Measurements from ENCODE around the gene CADPS2.

DNA sequence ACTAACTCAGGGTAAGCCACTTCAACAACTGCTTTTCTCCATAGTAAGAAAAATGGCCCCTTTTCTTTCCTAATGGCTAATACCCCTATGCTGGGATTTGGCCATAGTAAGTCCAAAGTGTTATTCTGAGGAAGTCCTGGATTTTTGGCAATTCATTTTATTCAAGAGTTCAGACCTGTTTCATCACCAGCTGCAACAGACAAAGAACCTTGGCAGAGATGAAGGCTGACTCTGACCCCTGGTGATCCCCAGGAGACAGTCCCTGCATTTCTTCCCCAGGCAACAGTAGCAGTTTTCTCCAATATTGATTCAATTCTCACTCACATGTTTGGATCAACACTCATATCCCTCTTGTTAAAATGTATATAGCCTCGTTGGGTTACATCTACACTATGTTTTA lies 332.5 kb downstream of the CADPS2 start:
- TF ChIP-seq, protein P1, sequence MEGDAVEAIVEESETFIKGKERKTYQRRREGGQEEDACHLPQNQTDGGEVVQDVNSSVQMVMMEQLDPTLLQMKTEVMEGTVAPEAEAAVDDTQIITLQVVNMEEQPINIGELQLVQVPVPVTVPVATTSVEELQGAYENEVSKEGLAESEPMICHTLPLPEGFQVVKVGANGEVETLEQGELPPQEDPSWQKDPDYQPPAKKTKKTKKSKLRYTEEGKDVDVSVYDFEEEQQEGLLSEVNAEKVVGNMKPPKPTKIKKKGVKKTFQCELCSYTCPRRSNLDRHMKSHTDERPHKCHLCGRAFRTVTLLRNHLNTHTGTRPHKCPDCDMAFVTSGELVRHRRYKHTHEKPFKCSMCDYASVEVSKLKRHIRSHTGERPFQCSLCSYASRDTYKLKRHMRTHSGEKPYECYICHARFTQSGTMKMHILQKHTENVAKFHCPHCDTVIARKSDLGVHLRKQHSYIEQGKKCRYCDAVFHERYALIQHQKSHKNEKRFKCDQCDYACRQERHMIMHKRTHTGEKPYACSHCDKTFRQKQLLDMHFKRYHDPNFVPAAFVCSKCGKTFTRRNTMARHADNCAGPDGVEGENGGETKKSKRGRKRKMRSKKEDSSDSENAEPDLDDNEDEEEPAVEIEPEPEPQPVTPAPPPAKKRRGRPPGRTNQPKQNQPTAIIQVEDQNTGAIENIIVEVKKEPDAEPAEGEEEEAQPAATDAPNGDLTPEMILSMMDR (IDR thresholded peaks at IDR 0.05), result no peak
- TF ChIP-seq POLR2A (IDR thresholded peaks at IDR 0.05), result no peak
